Activated naive CD4-positive, alpha-beta T cell treated with anti-CD3 and anti-CD28 coated beads, Interleukin-2, amount 50 U/mL, for 24 hours (primary cell): ENCODE results near the gene KIF2C.
"Not testable (repeated sequence)": the region's sequence is repeated elsewhere in the genome, so short reads cannot be mapped to it uniquely, and the experiment has no call there.

Experiments
- H3K27ac Mint-ChIP-seq: one replicate; pipeline ENCODE4 v1.8.0; 2021; ENCODE audit warnings: mild to moderate bottlenecking, mixed read lengths
- H3K27me3 Mint-ChIP-seq: one replicate; pipeline ENCODE4 v1.8.0; 2021; ENCODE audit warnings: mixed read lengths
- H3K36me3 Mint-ChIP-seq: one replicate; pipeline ENCODE4 v1.8.0; 2021; ENCODE audit warnings: mixed read lengths
- H3K4me1 Mint-ChIP-seq: one replicate; pipeline ENCODE4 v1.8.0; 2021; ENCODE audit warnings: mixed read lengths
- H3K4me3 Mint-ChIP-seq: one replicate; pipeline ENCODE4 v1.8.0; 2021; ENCODE audit warnings: mild to moderate bottlenecking, mixed read lengths
- H3K9me3 Mint-ChIP-seq: one replicate; pipeline ENCODE4 v1.8.0; 2021; ENCODE audit warnings: mixed read lengths

KIF2C gene

DNA sequence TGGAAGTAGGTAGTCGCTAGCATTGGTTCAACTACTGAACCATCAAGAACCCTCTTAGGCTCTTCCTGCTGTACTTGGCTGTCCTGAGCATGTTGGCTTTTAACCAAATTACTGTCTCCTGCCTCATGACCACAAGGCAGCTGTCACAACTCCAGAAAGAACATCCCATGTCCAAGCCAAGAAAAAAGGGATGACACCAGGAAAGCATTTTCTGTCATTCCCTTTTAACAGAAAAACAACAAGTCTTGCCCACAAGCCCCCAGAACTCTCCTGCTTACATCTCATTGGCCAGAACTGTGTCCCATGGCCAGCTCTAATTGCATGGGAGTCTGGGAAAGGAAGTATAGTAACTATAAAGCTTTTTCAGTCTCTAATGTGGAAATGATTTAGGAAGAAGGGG, 6.3 kb upstream of the KIF2C start:
- no peak overlapping the region for H3K4me3 Mint-ChIP-seq
- H3K4me1 Mint-ChIP-seq: peaks cover 20% of the 10 kb centered on the region
- H3K27me3 Mint-ChIP-seq: no peaks in the 10 kb centered on the region
- H3K9me3 Mint-ChIP-seq: no peaks in the 10 kb centered on the region
- no peaks in the 10 kb centered on the region for H3K36me3 Mint-ChIP-seq
- peak overlapping the region; percentile 52 for H3K27ac Mint-ChIP-seq

DNA sequence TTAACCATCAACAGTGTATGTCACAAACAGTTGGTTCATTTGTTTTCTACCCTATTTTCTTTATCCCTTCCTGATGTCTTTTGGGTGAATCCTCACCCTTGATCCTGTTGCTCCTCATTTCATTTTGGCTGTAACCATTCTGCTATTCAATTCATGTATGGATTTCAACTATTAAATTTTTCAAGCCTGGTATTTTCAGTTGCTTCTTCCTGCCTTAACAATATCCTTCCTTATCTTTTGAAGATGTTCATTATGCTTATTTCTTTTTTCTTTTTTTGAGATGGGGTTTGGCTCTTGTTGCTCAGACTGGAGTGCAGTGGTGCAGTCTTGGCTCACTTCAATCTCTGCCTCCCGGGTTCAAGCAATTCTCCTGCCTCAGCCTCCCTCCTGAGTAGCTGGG, 5.9 kb upstream of the KIF2C start:
- Mint-ChIP-seq H3K27ac (peak overlapping the region; percentile 52), H3K4me1 (peaks cover 19% of the 10 kb centered on the region), H3K4me3 (no peak overlapping the region)

GRCh38 chr1:44735992-44736391, 3.6 kb upstream of the KIF2C start:
- Mint-ChIP-seq H3K27me3 (no peaks in the 10 kb centered on the region), H3K27ac (no peak overlapping the region), H3K4me1 (peaks cover 27% of the 10 kb centered on the region), H3K36me3 (no peaks in the 10 kb centered on the region), H3K9me3 (no peaks in the 10 kb centered on the region), H3K4me3 (no peak overlapping the region)

More for the DNA sequence above, 5.9 kb upstream of the KIF2C start:
- no peaks in the 10 kb centered on the region for H3K9me3 Mint-ChIP-seq
- H3K27me3 Mint-ChIP-seq: no peaks in the 10 kb centered on the region
- H3K36me3 Mint-ChIP-seq: no peaks in the 10 kb centered on the region

GRCh38 chr1:44738953-44739306, 707 bp upstream of the KIF2C start:
- H3K4me1 Mint-ChIP-seq: peaks cover 18% of the 10 kb centered on the region
- H3K4me3 Mint-ChIP-seq: peak overlapping the region; percentile 94
- H3K27me3 Mint-ChIP-seq, H3K9me3 Mint-ChIP-seq, H3K36me3 Mint-ChIP-seq: not testable (repeated sequence)
- peak overlapping the region; percentile 92 for H3K27ac Mint-ChIP-seq

GRCh38 chr1:44740179-44740617, 561 bp downstream of the KIF2C start:
- peak overlapping the region; percentile 94 for H3K4me3 Mint-ChIP-seq
- peak overlapping the region; percentile 65 for H3K27ac Mint-ChIP-seq
- no peaks in the 10 kb centered on the region for H3K9me3 Mint-ChIP-seq
- H3K36me3 Mint-ChIP-seq: no peaks in the 10 kb centered on the region
- peaks cover 18% of the 10 kb centered on the region for H3K4me1 Mint-ChIP-seq
- no peaks in the 10 kb centered on the region for H3K27me3 Mint-ChIP-seq

- H3K9me3 Mint-ChIP-seq: no peaks in the 10 kb centered on the region
- no peak overlapping the region for H3K27ac Mint-ChIP-seq
- H3K27me3 Mint-ChIP-seq: no peaks in the 10 kb centered on the region
- peaks cover 21% of the 10 kb centered on the region for H3K4me1 Mint-ChIP-seq
- no peaks in the 10 kb centered on the region for H3K36me3 Mint-ChIP-seq
- H3K4me3 Mint-ChIP-seq: no peak overlapping the region
Measured at GRCh38 chr1:44743211-44743610, 3.6 kb downstream of the KIF2C start.

DNA sequence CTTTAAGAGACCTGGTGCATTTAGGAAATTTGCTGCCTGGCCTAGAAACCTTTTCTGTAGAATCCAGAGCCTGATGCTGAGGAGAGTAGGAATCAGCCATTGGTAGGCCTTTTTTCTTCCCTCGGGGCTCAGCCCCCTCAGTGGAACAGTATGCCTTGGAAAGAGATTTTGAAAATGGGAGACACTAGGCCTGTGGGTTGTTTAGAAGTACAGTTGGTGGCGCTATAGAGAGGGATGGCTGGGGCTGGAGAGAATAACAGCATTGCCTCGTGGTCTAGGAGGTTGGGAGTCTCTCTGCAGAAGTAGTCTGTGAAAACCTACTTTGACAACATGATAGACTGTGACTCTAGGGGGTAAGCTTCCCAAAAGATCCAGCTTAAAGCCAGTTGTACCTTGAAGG, 8.2 kb downstream of the KIF2C start:
- Mint-ChIP-seq H3K27me3 (no peaks in the 10 kb centered on the region), H3K9me3 (no peaks in the 10 kb centered on the region), H3K4me3 (no peak overlapping the region), H3K36me3 (no peaks in the 10 kb centered on the region), H3K4me1 (peaks cover 3% of the 10 kb centered on the region), H3K27ac (no peak overlapping the region)

GRCh38 chr1:44757420-44757819, 17.8 kb downstream of the KIF2C start:
- Mint-ChIP-seq H3K9me3 (no peaks in the 10 kb centered on the region), H3K36me3 (no peaks in the 10 kb centered on the region), H3K4me3 (no peak overlapping the region), H3K27me3 (no peaks in the 10 kb centered on the region), H3K4me1 (peaks cover 9% of the 10 kb centered on the region), H3K27ac (no peak overlapping the region)

DNA sequence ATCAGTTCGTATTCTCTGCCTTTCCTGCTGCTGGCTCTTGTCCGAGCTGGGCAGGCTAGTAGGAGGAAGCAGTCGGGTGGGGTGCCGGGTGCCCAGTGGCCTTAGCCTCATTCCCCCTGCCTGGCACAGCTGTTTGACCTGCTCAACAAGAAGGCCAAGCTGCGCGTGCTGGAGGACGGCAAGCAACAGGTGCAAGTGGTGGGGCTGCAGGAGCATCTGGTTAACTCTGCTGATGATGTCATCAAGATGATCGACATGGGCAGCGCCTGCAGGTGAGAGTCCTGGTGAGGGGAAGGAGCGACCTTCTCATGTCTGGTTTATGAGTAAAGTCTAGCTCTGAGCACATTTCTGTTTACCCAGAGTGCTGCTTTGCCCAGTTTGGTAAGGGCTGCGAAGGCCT, 19.4 kb downstream of the KIF2C start:
- Mint-ChIP-seq H3K9me3 (no peaks in the 10 kb centered on the region), H3K4me3 (no peak overlapping the region), H3K27ac (no peak overlapping the region), H3K4me1 (peaks cover 4% of the 10 kb centered on the region), H3K27me3 (no peaks in the 10 kb centered on the region), H3K36me3 (no peaks in the 10 kb centered on the region)

DNA sequence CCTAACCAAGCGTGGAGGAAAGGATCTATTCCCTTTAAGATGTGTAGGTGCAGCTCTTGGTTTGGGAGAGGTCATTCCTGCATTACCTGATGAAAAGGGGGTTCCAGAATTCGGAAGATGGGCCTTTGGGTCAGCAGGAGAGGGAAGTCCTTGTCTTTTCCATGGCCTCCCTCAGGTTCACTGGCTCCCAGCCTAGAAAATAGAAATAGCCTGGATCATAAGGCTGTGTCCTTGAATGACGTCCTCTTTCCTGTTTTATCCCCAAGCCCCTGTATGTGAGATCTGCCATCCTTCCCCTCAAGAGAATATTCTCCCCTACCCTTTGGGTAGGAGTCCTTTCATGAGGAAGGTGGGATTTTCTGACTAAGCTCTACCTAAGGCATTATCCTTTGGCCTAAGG, 21.2 kb downstream of the KIF2C start:
- H3K36me3 Mint-ChIP-seq: no peaks in the 10 kb centered on the region
- H3K9me3 Mint-ChIP-seq: no peaks in the 10 kb centered on the region
- H3K27ac Mint-ChIP-seq: no peak overlapping the region
- H3K4me3 Mint-ChIP-seq: no peak overlapping the region
- H3K4me1 Mint-ChIP-seq: peaks cover 4% of the 10 kb centered on the region
- H3K27me3 Mint-ChIP-seq: no peaks in the 10 kb centered on the region

GRCh38 chr1:44766421-44766820, 26.8 kb downstream of the KIF2C start:
- not testable (repeated sequence) for H3K4me3 Mint-ChIP-seq, H3K36me3 Mint-ChIP-seq, H3K9me3 Mint-ChIP-seq, H3K27ac Mint-ChIP-seq, H3K27me3 Mint-ChIP-seq, H3K4me1 Mint-ChIP-seq

DNA sequence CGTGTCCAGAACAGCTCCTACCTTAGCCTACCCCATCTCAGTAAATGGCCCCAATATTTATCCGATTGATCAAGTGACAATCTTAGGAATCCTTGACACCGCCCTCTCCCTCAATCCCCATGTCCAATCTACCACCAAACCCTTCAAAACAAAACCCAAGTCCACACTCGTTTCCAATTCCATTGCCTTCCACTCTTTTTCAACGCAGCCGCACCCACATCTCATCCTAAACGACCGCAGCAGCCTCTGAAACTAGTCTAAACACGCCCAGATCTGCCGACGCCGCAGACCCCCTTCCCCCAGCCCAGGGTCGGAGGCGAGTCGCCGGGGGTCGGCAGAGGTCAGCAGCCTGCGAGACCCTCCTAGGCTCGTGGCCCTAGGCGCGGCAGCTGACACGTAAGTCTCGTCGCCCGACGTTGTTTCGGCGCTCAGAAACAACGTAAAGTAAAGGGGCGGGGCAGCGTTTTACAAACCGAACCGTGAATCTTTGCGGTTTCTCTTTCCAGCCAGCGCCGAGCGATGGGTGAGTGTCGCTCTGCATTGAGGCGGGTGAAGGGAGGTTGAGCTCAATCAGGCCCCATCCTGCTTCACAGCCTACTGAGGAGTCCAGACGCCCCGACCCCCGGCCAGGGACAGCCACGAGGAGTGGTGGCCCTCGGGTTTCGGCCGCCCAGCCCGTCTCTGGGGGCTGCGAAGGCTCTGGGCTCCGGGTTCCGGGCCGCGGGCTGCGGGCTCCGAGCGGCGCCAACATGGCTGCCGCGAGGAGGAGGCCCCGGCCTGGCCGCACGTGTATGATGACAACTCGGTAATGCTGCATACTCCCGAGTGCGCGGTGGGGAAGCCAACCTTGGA, 35.7 kb downstream of the KIF2C start, which contains the start of gene RPS8:
RPS8 (plus strand) TSS at position 463 of the 852 bp plus-strand sequence; CDS start at position 520, 57 bp downstream.
- Mint-ChIP-seq H3K27ac (peak within 1 kb of the TSS; percentile 99), H3K27me3 (no peaks in the 10 kb centered on the region), H3K9me3 (no peaks in the 10 kb centered on the region), H3K4me1 (peaks cover 34% of the 10 kb centered on the region), H3K36me3 (peaks cover 30% of the 10 kb centered on the region), H3K4me3 (peak within 1 kb of the TSS; percentile 97)

DNA sequence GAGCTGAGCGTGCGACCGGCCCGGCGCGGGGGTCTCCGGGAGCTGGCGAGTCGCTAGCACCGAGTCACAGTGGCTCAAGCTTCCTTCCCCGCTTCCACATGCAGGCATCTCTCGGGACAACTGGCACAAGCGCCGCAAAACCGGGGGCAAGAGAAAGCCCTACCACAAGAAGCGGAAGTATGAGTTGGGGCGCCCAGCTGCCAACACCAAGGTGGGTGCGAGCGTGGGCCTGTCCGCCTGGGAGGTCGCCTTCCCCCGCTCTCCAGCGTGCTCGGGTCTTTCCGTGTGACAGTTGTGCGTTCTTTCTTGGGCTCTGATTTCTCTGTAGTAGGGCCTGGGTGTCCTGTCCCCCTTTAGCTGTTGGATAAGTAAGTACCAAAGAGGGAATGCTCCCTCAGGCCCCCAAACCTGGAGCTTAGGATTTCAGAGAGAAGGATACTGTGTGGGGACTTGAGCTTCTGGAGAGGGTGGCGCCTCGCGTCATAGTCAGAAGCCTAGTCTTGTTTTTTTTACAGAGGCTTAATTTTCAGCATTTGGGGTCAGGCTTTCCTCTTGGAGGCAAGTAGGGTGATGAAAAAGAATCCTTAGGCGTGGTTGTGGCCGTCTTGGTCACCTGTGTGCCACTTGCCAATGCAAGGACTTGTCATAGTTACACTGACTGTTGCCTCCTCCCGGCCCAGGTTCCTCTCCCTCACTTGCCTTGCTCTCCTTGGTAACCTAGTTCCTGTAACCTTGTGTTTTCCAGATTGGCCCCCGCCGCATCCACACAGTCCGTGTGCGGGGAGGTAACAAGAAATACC, 36.5 kb downstream of the KIF2C start:
- H3K27me3 Mint-ChIP-seq: no peaks in the 10 kb centered on the region
- H3K9me3 Mint-ChIP-seq: no peaks in the 10 kb centered on the region
- H3K4me3 Mint-ChIP-seq: peak overlapping the region; percentile 97
- peaks cover 35% of the 10 kb centered on the region for H3K36me3 Mint-ChIP-seq
- H3K27ac Mint-ChIP-seq: peak overlapping the region; percentile 99
- H3K4me1 Mint-ChIP-seq: peaks cover 38% of the 10 kb centered on the region

DNA sequence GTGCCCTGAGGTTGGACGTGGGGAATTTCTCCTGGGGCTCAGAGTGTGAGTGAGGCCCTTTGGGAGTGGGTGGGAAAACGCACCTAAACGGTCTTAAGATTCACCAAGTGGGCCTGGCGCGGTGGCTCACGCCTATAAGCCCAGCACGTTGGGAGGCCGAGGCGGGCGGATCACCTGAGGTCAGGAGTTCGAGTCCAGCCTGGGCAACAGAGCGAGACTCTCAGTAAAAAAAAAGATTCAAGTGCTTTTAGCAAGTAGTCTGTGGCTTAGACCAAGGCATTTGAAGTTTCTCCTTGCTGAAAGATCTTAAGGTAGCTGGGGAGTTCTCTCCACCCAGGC, 37.1 kb downstream of the KIF2C start:
- H3K36me3 Mint-ChIP-seq: peaks cover 38% of the 10 kb centered on the region
- H3K4me3 Mint-ChIP-seq: peak overlapping the region; percentile 97
- no peaks in the 10 kb centered on the region for H3K9me3 Mint-ChIP-seq
- peaks cover 44% of the 10 kb centered on the region for H3K4me1 Mint-ChIP-seq
- no peaks in the 10 kb centered on the region for H3K27me3 Mint-ChIP-seq
- H3K27ac Mint-ChIP-seq: peak overlapping the region; percentile 99

DNA sequence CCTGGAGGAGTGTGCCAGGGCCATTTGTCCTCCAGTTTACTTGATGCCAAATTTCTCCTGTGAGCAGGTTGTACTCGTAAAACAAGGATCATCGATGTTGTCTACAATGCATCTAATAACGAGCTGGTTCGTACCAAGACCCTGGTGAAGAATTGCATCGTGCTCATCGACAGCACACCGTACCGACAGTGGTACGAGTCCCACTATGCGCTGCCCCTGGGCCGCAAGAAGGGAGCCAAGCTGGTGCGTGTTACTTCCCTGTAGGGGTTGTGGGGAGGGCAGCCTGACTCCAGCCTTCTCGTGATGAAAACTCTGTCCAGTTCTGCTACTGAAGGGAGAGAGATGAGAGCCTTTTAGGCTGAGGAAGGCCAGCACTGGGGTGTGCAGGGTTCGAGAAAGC, 37.9 kb downstream of the KIF2C start:
- Mint-ChIP-seq H3K9me3 (no peaks in the 10 kb centered on the region), H3K4me1 (peaks cover 44% of the 10 kb centered on the region), H3K27me3 (no peaks in the 10 kb centered on the region), H3K36me3 (peaks cover 38% of the 10 kb centered on the region), H3K4me3 (peak overlapping the region; percentile 97), H3K27ac (peak overlapping the region; percentile 95)

DNA sequence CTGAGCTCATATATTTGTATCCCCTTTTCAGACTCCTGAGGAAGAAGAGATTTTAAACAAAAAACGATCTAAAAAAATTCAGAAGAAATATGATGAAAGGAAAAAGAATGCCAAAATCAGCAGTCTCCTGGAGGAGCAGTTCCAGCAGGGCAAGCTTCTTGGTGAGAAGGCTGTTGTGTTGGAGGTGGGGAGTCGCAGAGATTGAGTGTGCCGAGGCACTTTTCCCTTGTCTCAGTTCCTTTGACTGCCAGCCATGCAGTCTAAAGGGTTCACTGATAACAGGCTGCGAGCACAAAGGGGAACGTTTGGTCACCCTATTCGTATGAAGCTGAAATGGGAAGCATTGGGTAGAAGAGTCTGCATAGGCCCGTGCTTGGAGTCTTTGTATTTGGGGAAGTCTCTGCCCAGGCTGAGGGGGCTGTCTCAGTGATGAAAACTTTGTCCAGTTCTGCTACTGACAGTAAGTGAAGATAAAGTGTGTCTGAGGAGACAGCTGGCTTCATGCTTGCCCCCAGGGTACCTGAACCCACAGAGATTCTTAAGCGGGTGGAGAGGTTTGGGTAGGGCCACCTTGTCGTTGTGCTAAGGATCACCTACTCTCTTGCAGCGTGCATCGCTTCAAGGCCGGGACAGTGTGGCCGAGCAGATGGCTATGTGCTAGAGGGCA, 38.5 kb downstream of the KIF2C start:
- peaks cover 38% of the 10 kb centered on the region for H3K36me3 Mint-ChIP-seq
- H3K4me3 Mint-ChIP-seq: peak overlapping the region; percentile 97
- no peaks in the 10 kb centered on the region for H3K27me3 Mint-ChIP-seq
- H3K27ac Mint-ChIP-seq: peak overlapping the region; percentile 95
- peaks cover 45% of the 10 kb centered on the region for H3K4me1 Mint-ChIP-seq
- no peaks in the 10 kb centered on the region for H3K9me3 Mint-ChIP-seq
